HG02642 (cell line): ENCODE data around the gene LIN28B.
A peak's percentile ranks its signal among the peaks of the same experiment; 100 is the strongest.
"Not testable (repeated sequence)": the region's sequence is repeated elsewhere in the genome, so short reads cannot be mapped to it uniquely, and the experiment has no call there.

Source experiments
- ATAC-seq: cut with Tn5 transposase; IDR thresholded peaks from one replicate; pipeline ENCODE4 v1.9.1; 2021; ENCODE audit warnings: mild to moderate bottlenecking; ENCODE audit not compliant: unreplicated experiment, poor library complexity

Gene LIN28B

GRCh38 chr6:104956731-104957294 lies at the start of gene LIN28B:
LIN28B (plus strand) TSS chr6:104957107; CDS start chr6:104957251, 144 bp downstream.
- ATAC-seq: no peak

- ATAC-seq: no peak
These were observed 48.6 kb upstream of the LIN28B start for GRCh38 chr6:104908031-104908887.

GRCh38 chr6:104908888-104909525 lies 47.9 kb upstream of the LIN28B start:
- no peak for ATAC-seq

- ATAC-seq: no peak
These were observed 35.0 kb upstream of the LIN28B start for GRCh38 chr6:104921896-104922295.

GRCh38 chr6:104928141-104928540 lies 28.8 kb upstream of the LIN28B start:
- no peak for ATAC-seq

GRCh38 chr6:104929353-104929752 lies 27.6 kb upstream of the LIN28B start:
- no peak for ATAC-seq

- ATAC-seq: no peak
These were observed 26.0 kb upstream of the LIN28B start for GRCh38 chr6:104930939-104931338.

- no peak for ATAC-seq
These were observed 20.0 kb upstream of the LIN28B start for GRCh38 chr6:104936766-104937535.

- ATAC-seq: no peak
These were observed 16.5 kb upstream of the LIN28B start for GRCh38 chr6:104940238-104940892.

GRCh38 chr6:104940893-104941728 lies 15.8 kb upstream of the LIN28B start:
- ATAC-seq: peak; percentile 73

- ATAC-seq: no peak
These were observed 15.2 kb upstream of the LIN28B start for GRCh38 chr6:104941729-104942091.

GRCh38 chr6:104943781-104944180 lies 13.1 kb upstream of the LIN28B start:
- no peak for ATAC-seq

GRCh38 chr6:104949206-104949605 lies 7.7 kb upstream of the LIN28B start:
- no peak for ATAC-seq

- no peak for ATAC-seq
These were observed 5.2 kb upstream of the LIN28B start for GRCh38 chr6:104951677-104952076.

GRCh38 chr6:104952911-104953399 lies 4.0 kb upstream of the LIN28B start:
- no peak for ATAC-seq

GRCh38 chr6:104953400-104954189 lies 3.3 kb upstream of the LIN28B start:
- not testable (repeated sequence) for ATAC-seq

GRCh38 chr6:104954190-104954797 lies 2.6 kb upstream of the LIN28B start:
- ATAC-seq: no peak

GRCh38 chr6:104955491-104955890 lies 1.4 kb upstream of the LIN28B start:
- ATAC-seq: no peak
